ENCODE data around the gene ZNF296. TPM values are rescaled to one million over a fixed set of nuclear protein-coding genes. Genes with fewer than 3 reads are reported as not detected.

Gene ZNF296
- total and polyA plus RNA-seq, 2 of the 8 experiments (the other 6 are each of a cell fraction or from before 2014, with no cell fraction given) = 2.7 to 7.5 TPM

- no peak overlapping the region for H3K27ac ChIP-seq (ENCODE audit: low read depth, low read length)
- POLR2A ChIA-PET (ENCODE audit: partially characterized antibody) = interaction anchor here (0.9 to 8.4 kb wide), 5 partner anchors 6 to 31 kb away, joined by 3 to 70 read pairs (median 3); partner anchors contain the start of gene PPP1R37
- H4K5ac ChIP-seq (ENCODE audit: insufficient read length, low read depth, low read length) = no peak overlapping the region
- 94% methylated on average over 16 of the region's 16 CpGs; no CpG with 5 or more reads in 1 of the 2 experiments for WGBS, 2 experiments (ENCODE audit: extremely low coverage in 1 of 2, insufficient coverage in 1 of 2, insufficient read length in 1 of 2, insufficient replicate concordance in 2 of 2, low coverage in 1 of 2, low lambda C conversion rate in 2 of 2, missing lambda C conversion rate in 1 of 2)
- H3K9ac ChIP-seq (replicated peaks in 1 of 4; ENCODE audit: extremely low read depth in 1 of 4, low read depth in 3 of 4, low read length in 3 of 4) = no peak overlapping the region
- H3K4ac ChIP-seq (replicated peaks; ENCODE audit: insufficient read length, low read depth, low read length) = no peak overlapping the region
- peak overlapping the region; percentile 75; the same call in 1 of the 2 replicates for H4K8ac ChIP-seq (ENCODE audit: extremely low read depth, insufficient read depth, low read length)
- H3K79me1 ChIP-seq (ENCODE audit: low read depth, low read length) = peaks cover 54% of the 10 kb centered on the region
- no peak overlapping the region for H3K56ac ChIP-seq (replicated peaks; ENCODE audit: insufficient read length, low read depth, low read length)
- H3K23ac ChIP-seq (ENCODE audit: insufficient read length) = no peak overlapping the region
- no peak overlapping the region for H3K4me3 ChIP-seq (ENCODE audit: extremely low read depth in 1 of 4, insufficient read depth in 2 of 4, low read depth in 3 of 4, low read length in 4 of 4)
- H2BK20ac ChIP-seq (ENCODE audit: low read length) = no peak overlapping the region
- H2BK120ac ChIP-seq (replicated peaks; ENCODE audit: low read depth, low read length) = no peak overlapping the region
- H4K91ac ChIP-seq (replicated peaks; ENCODE audit: insufficient read length, low read length) = no peak overlapping the region
- peaks cover 0 to 17% (median 4%) of the 10 kb centered on the region in 4 experiments; a peak in 5 of 7 replicates for H3K4me1 ChIP-seq (replicated peaks in 1 of 4; ENCODE audit: control insufficient read depth in 3 of 4, insufficient read depth in 4 of 4, low read length in 3 of 4)
- H4K20me1 ChIP-seq (replicated peaks in 1 of 2; ENCODE audit: control insufficient read depth in 1 of 2, insufficient read depth in 2 of 2, low read length in 2 of 2) = peaks cover 47 to 51% of the 10 kb centered on the region in 2 experiments
- no peak for FAIRE-seq
- H3K23me2 ChIP-seq (ENCODE audit: low read depth, low read length) = no peaks in the 10 kb centered on the region
- H3K9me3 ChIP-seq (ENCODE audit: insufficient read depth in 2 of 2, low read depth in 1 of 2, low read length in 1 of 2) = no peaks in the 10 kb centered on the region
- peaks cover 10 to 89% of the 10 kb centered on the region in 2 experiments for H3K79me2 ChIP-seq (ENCODE audit: control insufficient read depth in 1 of 2, insufficient read depth in 2 of 2, low read length in 2 of 2)
- H2BK15ac ChIP-seq (ENCODE audit: low read length) = no peak overlapping the region
- no peak overlapping the region for H3K4me2 ChIP-seq (ENCODE audit: insufficient read depth in 1 of 2, low read depth in 2 of 2, low read length in 2 of 2)
- H2BK5ac ChIP-seq (ENCODE audit: low read depth, low read length) = no peak overlapping the region
- no peak overlapping the region for H2BK12ac ChIP-seq (ENCODE audit: low read depth, low read length)
- no peak overlapping the region for H2AK5ac ChIP-seq (ENCODE audit: low read depth, low read length)
- CTCF ChIA-PET (ENCODE audit: partially characterized antibody) = interaction anchor here (1.0 to 4.2 kb wide), 6 partner anchors 9 to 43 kb away, joined by 3 to 19 read pairs (median 4); partner anchors contain the start of gene PPP1R37
- no peak overlapping the region for H3K18ac ChIP-seq (ENCODE audit: extremely low read depth, low read length)
- no peak overlapping the region for H3K14ac ChIP-seq (ENCODE audit: insufficient read length)
- H3K27me3 ChIP-seq (replicated peaks in 1 of 4; ENCODE audit: control insufficient read depth in 3 of 4, extremely low read depth in 1 of 4, insufficient read depth in 3 of 4, low read length in 3 of 4) = no peaks in the 10 kb centered on the region
- DNase-seq (ENCODE audit: low read depth in 1 of 2, low spot score in 2 of 2) = no peak
- H3K36me3 ChIP-seq (ENCODE audit: control insufficient read depth in 2 of 4, insufficient read depth in 4 of 4, low read length in 3 of 4) = no peaks in the 10 kb centered on the region; a peak in 1 of 8 replicates
- no peak overlapping the region for H2AFZ ChIP-seq (ENCODE audit: low read length)
- no peak for TF ChIP-seq NRF1 (IDR thresholded peaks at IDR 0.05; ENCODE audit: low read depth, low read length)
- TF ChIP-seq CBX5 (IDR thresholded peaks at IDR 0.05; ENCODE audit: low read depth, low read length) = no peak
- no peak for TF ChIP-seq ATF3 (IDR thresholded peaks at IDR 0.05; ENCODE audit: insufficient read depth, low read depth, low read length)
- no peak for TF ChIP-seq TCF12 (IDR thresholded peaks at IDR 0.05; ENCODE audit: low read depth, low read length)
- TF ChIP-seq KDM1A (IDR thresholded peaks at IDR 0.05; ENCODE audit: borderline replicate concordance, low read length) = no peak
- no peak for TF ChIP-seq SUZ12 (IDR thresholded peaks at IDR 0.05; ENCODE audit: low read length)
- TF ChIP-seq FOSL1 (IDR thresholded peaks at IDR 0.05; ENCODE audit: insufficient read depth, low read depth, low read length) = no peak
- TF ChIP-seq TAF7 (optimal IDR thresholded peaks at IDR 0.05; ENCODE audit: borderline replicate concordance, low read depth, low read length) = no peak
- TF ChIP-seq SAP30 (IDR thresholded peaks at IDR 0.05; ENCODE audit: insufficient read depth, insufficient replicate concordance, low read length) = no peak
- TF ChIP-seq SRF (IDR thresholded peaks at IDR 0.05; ENCODE audit: low read depth, low read length) = no peak
- no peak for TF ChIP-seq SIN3A (conservative IDR thresholded peaks at IDR 0.05 in 1 of 2, IDR thresholded peaks at IDR 0.05 in 1 of 2; ENCODE audit: low read depth in 1 of 2, low read length in 2 of 2)
- no peak for TF ChIP-seq BACH1 (IDR thresholded peaks at IDR 0.05; ENCODE audit: low read length)
These were observed 28.5 kb upstream of the ZNF296 start for GRCh38 chr19:45104658-45105349.

All from H1 (cell line).